Testis (tissue), 3 donors: ENCODE results near the gene TREML1. TPM values are rescaled to one million over a fixed set of nuclear protein-coding genes. Genes with fewer than 3 reads are reported as not detected.

Experiments used
- DNase-seq: peaks from one replicate; pipeline ENCODE4 v3.0.0-alpha.2; 2019
- H3K27ac ChIP-seq, 2 donors: fragments of 200-600 bp; sonication (generic); one replicate each; pipeline ENCODE4 v1.5.1; 2019
- H3K27me3 ChIP-seq: fragments of 200-600 bp; sonication (generic); one replicate; pipeline ENCODE4 v1.5.1; 2019
- H3K36me3 ChIP-seq: fragments of 200-600 bp; sonication (generic); one replicate; pipeline ENCODE4 v1.5.1; 2017; ENCODE audit warnings: low read depth; ENCODE audit errors: missing control alignments
- H3K4me1 ChIP-seq: fragments of 200-600 bp; sonication (generic); one replicate; pipeline ENCODE4 v1.5.1; 2019
- H3K4me3 ChIP-seq, 2 donors: fragments of 200-600 bp; sonication (generic); one replicate each; pipeline ENCODE4 v1.5.1; 2017 to 2019
- H3K9me3 ChIP-seq: fragments of 200-600 bp; sonication (generic); one replicate; pipeline ENCODE4 v1.5.1; 2017
- CTCF ChIP-seq, 3 experiments: fragments of 450-650 bp in 2 of 3; fragments of 200-600 bp in 1 of 3; sonication (generic) in 1 of 3; IDR thresholded peaks; one replicate each; pipeline ENCODE4 v1.5.1; 2016 to 2019; ENCODE audit warnings: antibody characterized with exemption in 3 of 3, mild to moderate bottlenecking in 2 of 3, moderate library complexity in 1 of 3
- POLR2A ChIP-seq: fragments of 450-650 bp; IDR thresholded peaks from one replicate; pipeline ENCODE4 v1.6.1; 2017; ENCODE audit warnings: antibody characterized with exemption, mild to moderate bottlenecking, moderate library complexity
- WGBS, 2 donors: methylation state at CpG; one replicate each; pipeline ENCODE4 v1.1.5; 2018; 5-methylcytosine and 5-hydroxymethylcytosine counted together
- intact Hi-C: fragments of 100-400 bp; cut with DNase I; formaldehyde crosslinking; loops from one replicate; pipeline ENCODE4 v1.15.1; 2023; ENCODE audit warnings: low total_unique reads
- polyA plus RNA-seq: library from polyadenylated mRNA; stranded (reverse); fragments of 350-450 nt; fragmentation: Illumina TruSeq; extraction: RNeasy Lipid Tissue Mini Kit (QIAGEN cat#74804); gene quantifications from one replicate; pipeline ENCODE4 v1.2.3, GENCODE V29; 2014; ENCODE audit warnings: low read depth, low replicate concordance; ENCODE audit not compliant: insufficient read depth
- total RNA-seq, 2 donors: library from RNA; depleted of rRNA; stranded (reverse); fragments of >200 nt; gene quantifications; one replicate each; pipeline ENCODE4 v1.2.3, GENCODE V29; 2016

TREML1 gene
- total and polyA plus RNA-seq, 3 donors from 2014 or later: not detected

DNA sequence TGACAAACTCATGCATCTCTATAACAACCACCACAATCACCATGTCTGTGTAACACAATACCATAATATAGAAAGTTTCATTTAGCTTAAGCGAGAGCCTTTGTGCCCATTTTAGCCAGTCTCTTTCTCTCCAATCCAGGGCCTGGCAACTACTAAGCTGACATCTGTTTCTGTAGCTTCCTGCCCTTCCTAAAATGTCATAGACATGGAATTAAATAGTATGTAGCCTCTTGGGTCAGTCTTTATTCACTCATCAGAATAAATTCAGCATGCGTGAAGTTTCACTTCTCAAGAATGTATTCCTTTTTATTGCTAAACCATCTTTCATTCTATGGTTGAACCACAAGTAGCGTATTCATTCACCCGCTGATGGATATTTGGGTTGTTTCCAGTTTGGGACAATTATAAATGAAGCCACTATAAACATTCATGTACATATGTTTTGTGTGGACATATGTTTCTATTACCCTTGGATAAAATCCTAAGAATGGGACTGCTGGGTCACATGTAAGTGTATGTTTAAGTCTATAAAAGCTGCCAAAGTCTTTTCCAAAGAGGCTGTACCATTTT is 10.5 kb upstream of the TREML1 start:
- TF ChIP-seq POLR2A: no peak
- no peak for TF ChIP-seq CTCF (IDR thresholded peaks at IDR 0.05)
- no peaks in the 10 kb centered on the region for H3K27me3 ChIP-seq
- no peaks in the 10 kb centered on the region for H3K9me3 ChIP-seq
- intact Hi-C loops: no loop called here
- H3K27ac ChIP-seq: no peak overlapping the region
- WGBS, 2 donors: 89 to 92% methylated on average over 4 of the region's 4 CpGs
- no peaks in the 10 kb centered on the region for H3K36me3 ChIP-seq
- no peak overlapping the region for H3K4me3 ChIP-seq
- H3K4me1 ChIP-seq: no peaks in the 10 kb centered on the region
- DNase-seq: no peak

DNA sequence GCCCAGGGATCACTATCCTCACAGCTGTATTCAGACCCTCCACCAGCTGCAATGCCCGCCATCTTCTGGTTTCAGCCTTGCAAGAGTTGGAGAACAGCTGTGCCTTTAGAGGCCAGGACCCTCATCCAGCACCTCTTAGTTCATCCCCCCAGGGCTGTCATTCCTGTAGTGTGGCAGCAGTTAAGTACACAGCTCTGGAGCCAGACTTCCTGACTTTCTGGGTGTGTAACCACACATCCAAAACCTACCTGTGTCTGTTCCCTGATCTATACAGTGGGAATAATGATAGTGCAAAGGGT is 9.2 kb upstream of the TREML1 start:
- intact Hi-C loops: no loop called here
- DNase-seq: no peak
- WGBS, 2 donors: 95 to 100% methylated on average over 1 of the region's 1 CpG
- no peak for TF ChIP-seq POLR2A
- no peak for TF ChIP-seq CTCF (IDR thresholded peaks at IDR 0.05)
- H3K4me1 ChIP-seq: no peaks in the 10 kb centered on the region
- H3K36me3 ChIP-seq: no peaks in the 10 kb centered on the region
- no peaks in the 10 kb centered on the region for H3K27me3 ChIP-seq
- no peak overlapping the region for H3K4me3 ChIP-seq
- H3K27ac ChIP-seq: no peak overlapping the region
- no peaks in the 10 kb centered on the region for H3K9me3 ChIP-seq

DNA sequence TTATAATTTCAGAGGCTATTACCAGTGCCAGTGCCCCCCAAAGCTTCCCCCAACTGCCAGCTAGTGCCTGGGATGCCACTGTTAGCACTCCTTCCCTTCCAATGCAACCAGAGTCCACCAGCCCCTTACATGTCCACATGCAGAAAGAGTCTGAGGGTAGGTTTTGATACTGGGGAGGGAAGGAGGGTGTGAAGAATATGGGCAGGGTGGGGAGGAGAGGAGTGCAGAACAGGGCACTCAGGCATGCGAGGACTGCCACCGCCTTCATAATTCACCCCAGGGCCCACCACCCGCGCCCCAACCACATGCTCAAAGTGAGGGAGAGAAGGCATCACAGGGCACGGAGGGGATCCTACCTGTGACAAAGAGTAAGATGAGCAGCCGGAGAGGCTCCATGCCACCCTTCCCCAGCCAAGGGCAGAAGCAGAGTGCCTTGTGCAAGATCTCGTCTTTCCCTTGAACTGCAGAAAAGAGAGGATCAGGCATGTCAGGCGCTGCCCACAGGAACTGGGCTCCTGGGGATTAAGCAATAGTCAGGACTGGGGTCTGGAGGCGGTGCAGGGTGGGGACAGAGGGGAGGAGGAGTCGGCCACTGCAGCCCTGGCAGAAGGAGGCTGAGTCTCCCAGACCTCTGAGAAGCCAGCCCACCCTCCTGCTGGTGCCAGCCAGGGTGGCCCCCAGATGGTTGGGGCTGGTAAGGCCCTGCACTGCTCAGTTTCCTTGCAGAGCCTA is 8.7 kb upstream of the TREML1 start, which contains the start of gene TREM2:
Gene TREM2, minus strand, starts transcription at position 430 of the 732 bp plus-strand sequence. Its CDS starts 34 bp downstream, at position 396.
- no peak for TF ChIP-seq POLR2A
- no peak for TF ChIP-seq CTCF (IDR thresholded peaks at IDR 0.05)
- H3K4me1 ChIP-seq: no peaks in the 10 kb centered on the region
- DNase-seq: no peak
- no peaks in the 10 kb centered on the region for H3K9me3 ChIP-seq
- no peaks in the 10 kb centered on the region for H3K27me3 ChIP-seq
- intact Hi-C loops: no loop called here
- H3K27ac ChIP-seq: no peak within 1 kb of the TSS
- 78 to 85% methylated on average over 10 of the region's 10 CpGs for WGBS, 2 donors
- no peaks in the 10 kb centered on the region for H3K36me3 ChIP-seq
- no peak within 1 kb of the TSS for H3K4me3 ChIP-seq

- H3K4me3 ChIP-seq: no peak overlapping the region
- no peak overlapping the region for H3K27ac ChIP-seq
- no peak for DNase-seq
- no peaks in the 10 kb centered on the region for H3K27me3 ChIP-seq
- no peaks in the 10 kb centered on the region for H3K9me3 ChIP-seq
- TF ChIP-seq CTCF (IDR thresholded peaks at IDR 0.05) (no peak), POLR2A (no peak)
- no peaks in the 10 kb centered on the region for H3K4me1 ChIP-seq
- intact Hi-C loops: no loop called here
- no peaks in the 10 kb centered on the region for H3K36me3 ChIP-seq
- 75 to 79% methylated on average over 12 to 13 of the region's 13 CpGs for WGBS, 2 donors
Observed at GRCh38 chr6:41161851-41162552, 7.9 kb upstream of the TREML1 start.
